Measurements from ENCODE around the gene STMP1. TPM values are rescaled to one million over a fixed set of nuclear protein-coding genes. Genes with fewer than 3 reads are reported as not detected.
"Not testable (repeated sequence)": the region's sequence is repeated elsewhere in the genome, so short reads cannot be mapped to it uniquely, and the experiment has no call there.

STMP1 gene
- total and polyA plus RNA-seq, 3 donors from 2014 or later, result 36.4 to 56.3 (median 39.7) TPM

- H3K4me3 ChIP-seq, result no peak overlapping the region
- H3K27ac ChIP-seq, result no peak overlapping the region
- WGBS, 2 donors, result 94 to 95% methylated on average over 11 of the region's 11 CpGs
- no peaks in the 10 kb centered on the region for H3K36me3 ChIP-seq (ENCODE audit: low read depth, missing control alignments)
- TF ChIP-seq CTCF (IDR thresholded peaks at IDR 0.05) (no peak), POLR2A (IDR thresholded peaks at IDR 0.05) (no peak)
- peaks cover 11% of the 10 kb centered on the region for H3K4me1 ChIP-seq
- no peak for DNase-seq
- H3K9me3 ChIP-seq, result no peaks in the 10 kb centered on the region
- H3K27me3 ChIP-seq, result no peaks in the 10 kb centered on the region
- intact Hi-C loops (cut with DNase I; ENCODE audit: low total_unique reads), result loop anchor here (10.0 kb wide), 1 partner anchor 129 kb away; no protein-coding TSS in a partner anchor
Observed at GRCh38 chr7:135666156-135666555, 3.8 kb downstream of the STMP1 start.

- no peaks in the 10 kb centered on the region for H3K9me3 ChIP-seq
Observed at GRCh38 chr7:135666846-135667245, 4.5 kb downstream of the STMP1 start.

GRCh38 chr7:135667626-135668025 lies 5.3 kb downstream of the STMP1 start:
- not testable (repeated sequence) for H3K4me3 ChIP-seq; DNase-seq; H3K36me3 ChIP-seq (ENCODE audit: low read depth, missing control alignments); H3K9me3 ChIP-seq; H3K27me3 ChIP-seq; H3K27ac ChIP-seq
- peaks cover 11% of the 10 kb centered on the region for H3K4me1 ChIP-seq
- intact Hi-C loops (cut with DNase I; ENCODE audit: low total_unique reads), result loop anchor here (10.0 kb wide), 1 partner anchor 127 kb away; no protein-coding TSS in a partner anchor
- WGBS, 2 donors, result 97 to 100% methylated on average over 1 of the region's 1 CpG

More at GRCh38 chr7:135666846-135667245, 4.5 kb downstream of the STMP1 start:
- TF ChIP-seq POLR2A (IDR thresholded peaks at IDR 0.05) (no peak), CTCF (IDR thresholded peaks at IDR 0.05) (no peak)
- no peak overlapping the region for H3K27ac ChIP-seq
- 77 to 79% methylated on average over 6 of the region's 6 CpGs for WGBS, 2 donors
- DNase-seq, result no peak
- H3K4me3 ChIP-seq, result no peak overlapping the region
- H3K27me3 ChIP-seq, result no peaks in the 10 kb centered on the region
- H3K4me1 ChIP-seq, result peaks cover 11% of the 10 kb centered on the region
- intact Hi-C loops (cut with DNase I; ENCODE audit: low total_unique reads), result loop anchor here (10.0 kb wide), 1 partner anchor 128 kb away; no protein-coding TSS in a partner anchor
- no peaks in the 10 kb centered on the region for H3K36me3 ChIP-seq (ENCODE audit: low read depth, missing control alignments)

GRCh38 chr7:135668852-135669395 lies 6.6 kb downstream of the STMP1 start:
- intact Hi-C loops (cut with DNase I; ENCODE audit: low total_unique reads), result loop anchor here (10.0 kb wide), 1 partner anchor 126 kb away; no protein-coding TSS in a partner anchor
- not testable (repeated sequence) for DNase-seq; H3K4me3 ChIP-seq; H3K9me3 ChIP-seq; H3K4me1 ChIP-seq; H3K36me3 ChIP-seq (ENCODE audit: low read depth, missing control alignments); H3K27ac ChIP-seq; H3K27me3 ChIP-seq
- 60 to 68% methylated on average over 6 of the region's 6 CpGs for WGBS, 2 donors

- WGBS, 2 donors, result 83 to 94% methylated on average over 1 of the region's 1 CpG
- TF ChIP-seq POLR2A (IDR thresholded peaks at IDR 0.05) (no peak), CTCF (IDR thresholded peaks at IDR 0.05) (no peak)
- H3K36me3 ChIP-seq (ENCODE audit: low read depth, missing control alignments), result no peaks in the 10 kb centered on the region
- DNase-seq, result no peak
- intact Hi-C loops (cut with DNase I; ENCODE audit: low total_unique reads), result loop anchor here (10.0 kb wide), 1 partner anchor 125 kb away; no protein-coding TSS in a partner anchor
- no peaks in the 10 kb centered on the region for H3K27me3 ChIP-seq
- H3K4me1 ChIP-seq, result peaks cover 4% of the 10 kb centered on the region
- no peaks in the 10 kb centered on the region for H3K9me3 ChIP-seq
- H3K27ac ChIP-seq, result no peak overlapping the region
- H3K4me3 ChIP-seq, result no peak overlapping the region
Observed at GRCh38 chr7:135669774-135670173, 7.5 kb downstream of the STMP1 start.

- Histone ChIP-seq H3K4me3 (no peak overlapping the region), H3K4me1 (peaks cover 4% of the 10 kb centered on the region), H3K36me3 (ENCODE audit: low read depth, missing control alignments) (no peaks in the 10 kb centered on the region), H3K27ac (no peak overlapping the region), H3K27me3 (no peaks in the 10 kb centered on the region), H3K9me3 (no peaks in the 10 kb centered on the region)
- whole genome bisulfite sequencing, 2 donors, result 58 to 62% methylated on average over 1 of the region's 1 CpG
- DNase-seq, result no peak
- TF ChIP-seq CTCF (IDR thresholded peaks at IDR 0.05) (no peak), POLR2A (IDR thresholded peaks at IDR 0.05) (no peak)
- intact Hi-C loops (cut with DNase I; ENCODE audit: low total_unique reads), result no loop called here
Observed at GRCh38 chr7:135670179-135670578, 7.9 kb downstream of the STMP1 start.
